Loucy (cell line): ENCODE measurements around the gene ARMC9.

Experiments used
- CTCF ChIP-seq: fragments of 200-600 bp; sonication (generic); conservative IDR thresholded peaks from 2 replicates; pipeline ENCODE4 v1.5.1; 2014; ENCODE audit warnings: mild to moderate bottlenecking, antibody characterized with exemption, low read length
- EZH2phosphoT487 ChIP-seq: fragments of 200-600 bp; IDR thresholded peaks from 2 replicates; pipeline ENCODE4 v1.6.1; 2018; ENCODE audit warnings: antibody characterized with exemption, mild to moderate bottlenecking, moderate library complexity, borderline replicate concordance

- no peak for TF ChIP-seq CTCF
- no peak for TF ChIP-seq EZH2phosphoT487
These were observed 30.5 kb upstream of the ARMC9 start for GRCh38 chr2:231167745-231168459.
